Large intestine (tissue), 3 donors: ENCODE data around the gene PANX2. TPM values are rescaled to one million over a fixed set of nuclear protein-coding genes. Genes with fewer than 3 reads are reported as not detected.
A peak's percentile ranks its signal among the peaks of the same experiment; 100 is the strongest.
"Not testable (repeated sequence)": the region's sequence is repeated elsewhere in the genome, so short reads cannot be mapped to it uniquely, and the experiment has no call there.

ENCODE experiments used
- DNase-seq, 2 donors: peaks; one replicate each; pipeline versions ENCODE4 v3.0.0 to v3.0.0-alpha.2; 2013
- H3K27ac ChIP-seq: one replicate; pipeline ENCODE4 v1.5.1; 2013; ENCODE audit warnings: low read length
- H3K27me3 ChIP-seq: 2 replicates; pipeline ENCODE4 v1.6.1; 2013; ENCODE audit warnings: low read length; ENCODE audit not compliant: control insufficient read depth, insufficient read depth
- H3K36me3 ChIP-seq: 2 replicates; pipeline ENCODE4 v1.6.1; 2013; ENCODE audit warnings: low read length; ENCODE audit not compliant: control insufficient read depth, insufficient read depth
- H3K4me1 ChIP-seq: one replicate; pipeline ENCODE4 v1.6.1; 2013; ENCODE audit warnings: low read length; ENCODE audit not compliant: control insufficient read depth, insufficient read depth
- H3K4me3 ChIP-seq: one replicate; pipeline ENCODE4 v1.5.1; 2013; ENCODE audit warnings: low read length
- H3K9me3 ChIP-seq: one replicate; pipeline ENCODE4 v1.6.1; 2013; ENCODE audit warnings: mild to moderate bottlenecking, low read depth, low read length, moderate library complexity; ENCODE audit not compliant: control insufficient read depth
- WGBS: methylation state at CpG from one replicate; pipeline ENCODE4 v1.1.5; 2013; ENCODE audit warnings: low lambda C conversion rate; ENCODE audit not compliant: insufficient coverage; 5-methylcytosine and 5-hydroxymethylcytosine counted together
- polyA plus RNA-seq: library from polyadenylated mRNA; unstranded; fragments of 120-200 nt; gene quantifications from one replicate; pipeline ENCODE4 v1.2.1, GENCODE V29; 2013

PANX2 gene
- polyA plus RNA-seq, 1 donor = 0.55 TPM

DNA sequence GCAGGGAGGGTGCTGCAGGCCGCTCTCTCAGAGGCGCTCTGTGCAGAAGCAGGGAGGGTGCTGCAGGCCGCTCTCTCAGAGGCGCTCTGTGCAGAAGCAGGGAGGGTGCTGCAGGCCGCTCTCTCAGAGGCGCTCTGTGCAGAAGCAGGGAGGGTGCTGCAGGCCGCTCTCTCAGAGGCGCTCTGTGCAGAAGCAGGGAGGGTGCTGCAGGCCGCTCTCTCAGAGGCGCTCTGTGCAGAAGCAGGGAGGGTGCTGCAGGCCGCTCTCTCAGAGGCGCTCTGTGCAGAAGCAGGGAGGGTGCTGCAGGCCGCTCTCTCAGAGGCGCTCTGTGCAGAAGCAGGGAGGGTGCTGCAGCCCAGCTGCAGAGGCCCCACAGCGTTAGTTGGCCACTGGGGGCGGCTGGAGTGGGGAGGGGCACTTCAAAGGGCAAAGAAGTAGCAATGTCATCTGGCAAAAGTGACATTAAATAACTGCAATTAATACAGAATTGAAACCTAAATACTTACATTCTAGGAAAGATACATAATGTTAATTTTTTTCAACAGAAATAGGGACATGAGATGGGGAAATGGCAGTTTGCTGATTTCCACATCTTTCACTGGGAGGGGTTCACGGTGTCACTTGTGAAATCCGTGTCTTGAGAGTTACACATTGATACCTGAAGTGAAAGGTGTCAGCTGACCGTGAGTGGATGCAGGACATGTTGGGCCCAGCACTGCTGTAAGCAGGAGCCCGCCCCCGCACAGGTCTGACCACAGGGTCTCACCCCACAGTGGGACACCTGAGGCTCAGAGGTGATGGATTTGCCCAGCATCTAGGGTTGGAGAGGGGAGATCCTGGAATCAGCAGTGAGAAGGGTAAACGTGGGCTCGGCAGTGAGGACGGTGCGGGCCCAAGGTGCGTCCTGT is 23.0 kb upstream of the PANX2 start:
- not testable (repeated sequence) for H3K27me3 ChIP-seq, H3K36me3 ChIP-seq, H3K9me3 ChIP-seq, H3K4me3 ChIP-seq
- Histone ChIP-seq H3K4me1 (peaks cover 25% of the 10 kb centered on the region), H3K27ac (peak overlapping the region; percentile 49)
- WGBS = no CpG with 5 or more reads among the region's 26 CpGs
- DNase-seq = peak; percentile 37 to 42

DNA sequence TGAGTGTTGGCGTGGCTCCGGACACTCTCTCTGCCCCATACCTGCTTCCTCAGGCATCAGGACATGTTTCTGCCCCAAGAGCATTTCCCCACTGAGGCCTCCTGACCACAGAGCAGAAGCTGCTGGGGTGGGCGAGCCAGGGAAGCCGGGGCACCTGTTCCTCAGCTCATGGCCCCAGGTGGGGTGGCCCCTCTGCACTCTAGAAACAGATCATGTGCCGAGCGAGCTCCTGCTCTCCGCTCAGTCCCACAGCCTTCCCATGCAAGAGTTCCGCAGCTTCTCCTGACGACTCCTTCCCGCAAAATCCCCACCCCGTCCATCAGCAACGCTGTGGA is 22.4 kb upstream of the PANX2 start:
- Histone ChIP-seq H3K4me1 (peaks cover 25% of the 10 kb centered on the region), H3K4me3 (no peak overlapping the region), H3K36me3 (no peaks in the 10 kb centered on the region), H3K9me3 (no peaks in the 10 kb centered on the region), H3K27ac (peak overlapping the region; percentile 49), H3K27me3 (no peaks in the 10 kb centered on the region)
- WGBS = 90% methylated on average over 2 of the region's 12 CpGs
- no peak for DNase-seq

- Histone ChIP-seq H3K27ac (no peak overlapping the region), H3K9me3 (no peaks in the 10 kb centered on the region), H3K27me3 (no peaks in the 10 kb centered on the region), H3K4me1 (peaks cover 25% of the 10 kb centered on the region), H3K4me3 (no peak overlapping the region), H3K36me3 (no peaks in the 10 kb centered on the region)
- peak; percentile 48 to 52 for DNase-seq
- no CpG with 5 or more reads among the region's 22 CpGs for WGBS
Measured at GRCh38 chr22:50148991-50149721, 21.4 kb upstream of the PANX2 start.

DNA sequence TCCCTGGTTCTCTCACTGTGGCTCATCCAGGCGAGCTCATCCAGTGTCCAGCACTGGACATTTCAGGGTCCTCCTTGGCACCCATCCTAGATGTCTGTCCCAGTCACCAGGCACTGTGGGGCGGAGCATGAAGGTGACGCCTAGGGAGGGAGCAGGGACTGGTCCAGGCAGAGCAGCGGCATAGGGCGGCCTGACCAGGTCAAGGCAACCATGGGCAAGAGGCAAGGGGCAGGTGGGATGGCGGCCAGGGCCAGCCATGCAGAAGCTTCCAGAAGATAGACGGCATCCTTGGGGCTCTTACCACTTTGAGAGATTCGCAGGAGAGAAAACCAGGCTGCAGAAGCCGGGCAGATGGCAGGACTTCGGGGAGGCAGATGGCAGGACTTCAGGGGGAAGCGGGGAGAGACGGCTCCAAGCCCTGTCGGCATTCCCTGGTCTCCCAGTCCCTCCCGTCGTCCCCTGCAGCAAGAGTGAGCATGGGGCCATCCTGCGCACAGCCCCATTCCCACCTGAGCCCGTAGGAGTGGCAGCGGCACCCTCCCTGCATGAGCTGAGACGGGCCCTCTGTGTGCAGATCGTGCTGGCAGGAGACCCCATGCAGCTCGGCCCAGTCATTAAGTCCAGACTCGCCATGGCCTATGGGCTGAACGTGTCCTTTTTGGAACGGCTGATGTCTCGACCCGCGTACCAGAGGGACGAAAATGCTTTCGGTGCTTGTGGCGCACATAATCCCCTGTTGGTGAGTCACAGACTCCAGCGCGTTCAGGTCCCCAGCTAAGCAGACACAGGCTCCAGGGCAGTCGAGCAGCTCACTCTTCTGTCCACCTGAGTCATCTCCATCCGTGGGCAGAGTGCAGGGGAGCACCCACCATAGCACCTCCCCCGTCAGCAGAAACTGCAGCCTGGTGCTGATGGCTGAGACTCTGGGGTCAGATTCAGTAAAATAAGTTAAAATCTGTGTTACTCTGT is 20.1 kb upstream of the PANX2 start:
- Histone ChIP-seq H3K36me3 (no peaks in the 10 kb centered on the region), H3K4me3 (no peak overlapping the region), H3K9me3 (no peaks in the 10 kb centered on the region), H3K27ac (no peak overlapping the region), H3K4me1 (peaks cover 20% of the 10 kb centered on the region), H3K27me3 (no peaks in the 10 kb centered on the region)
- no CpG with 5 or more reads among the region's 35 CpGs for WGBS
- DNase-seq = no peak

DNA sequence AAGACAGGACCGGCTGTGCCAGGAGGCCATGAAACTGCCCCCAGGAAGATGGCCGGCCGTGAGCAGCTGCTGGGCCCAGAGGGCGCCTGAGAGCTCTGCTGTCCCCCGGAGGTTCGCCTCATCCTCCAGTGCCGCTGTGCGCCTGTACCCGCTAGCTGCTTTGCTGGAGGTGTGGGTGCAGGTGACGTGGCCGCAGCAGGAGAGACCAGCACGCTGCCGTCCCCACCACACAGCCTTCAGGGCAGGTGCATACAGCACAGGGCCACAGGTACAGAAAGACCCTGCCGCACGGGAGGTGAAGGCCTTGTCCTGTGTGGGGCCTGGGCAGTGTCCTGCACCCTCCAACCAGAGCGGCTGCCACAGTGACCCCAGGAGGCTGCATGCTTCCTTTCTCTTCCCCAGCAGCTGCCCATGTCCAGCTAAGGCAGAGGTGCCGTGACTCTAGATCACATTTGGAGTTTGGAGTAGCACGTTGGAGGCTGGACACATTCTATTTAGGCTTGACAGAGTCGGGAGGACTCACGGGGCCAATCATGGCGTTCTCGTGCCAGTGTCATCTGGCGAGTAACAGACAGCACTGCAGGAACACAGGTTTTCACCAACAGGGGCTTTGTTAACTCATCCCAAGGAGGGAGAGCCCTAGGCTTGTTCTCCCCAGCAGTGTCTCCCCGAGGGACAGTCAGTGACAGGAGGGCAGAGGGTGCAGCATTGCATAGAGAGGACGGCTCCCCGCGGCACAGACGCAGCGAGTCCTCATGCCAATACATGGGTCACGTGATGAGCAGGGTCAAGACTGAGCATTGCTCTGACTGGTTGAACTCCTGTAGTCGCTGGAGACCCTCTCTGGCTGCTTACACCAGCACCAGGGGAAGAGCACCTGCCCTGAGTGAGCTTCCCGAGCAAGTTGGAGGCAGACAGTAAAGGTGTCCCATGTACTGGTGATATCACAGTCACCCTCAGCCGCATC is 18.7 kb upstream of the PANX2 start:
- H3K27me3 ChIP-seq = no peaks in the 10 kb centered on the region
- no peak for DNase-seq
- peaks cover 12% of the 10 kb centered on the region for H3K4me1 ChIP-seq
- H3K4me3 ChIP-seq = no peak overlapping the region
- no CpG with 5 or more reads among the region's 33 CpGs for WGBS
- no peaks in the 10 kb centered on the region for H3K9me3 ChIP-seq
- H3K36me3 ChIP-seq = no peaks in the 10 kb centered on the region
- no peak overlapping the region for H3K27ac ChIP-seq

DNA sequence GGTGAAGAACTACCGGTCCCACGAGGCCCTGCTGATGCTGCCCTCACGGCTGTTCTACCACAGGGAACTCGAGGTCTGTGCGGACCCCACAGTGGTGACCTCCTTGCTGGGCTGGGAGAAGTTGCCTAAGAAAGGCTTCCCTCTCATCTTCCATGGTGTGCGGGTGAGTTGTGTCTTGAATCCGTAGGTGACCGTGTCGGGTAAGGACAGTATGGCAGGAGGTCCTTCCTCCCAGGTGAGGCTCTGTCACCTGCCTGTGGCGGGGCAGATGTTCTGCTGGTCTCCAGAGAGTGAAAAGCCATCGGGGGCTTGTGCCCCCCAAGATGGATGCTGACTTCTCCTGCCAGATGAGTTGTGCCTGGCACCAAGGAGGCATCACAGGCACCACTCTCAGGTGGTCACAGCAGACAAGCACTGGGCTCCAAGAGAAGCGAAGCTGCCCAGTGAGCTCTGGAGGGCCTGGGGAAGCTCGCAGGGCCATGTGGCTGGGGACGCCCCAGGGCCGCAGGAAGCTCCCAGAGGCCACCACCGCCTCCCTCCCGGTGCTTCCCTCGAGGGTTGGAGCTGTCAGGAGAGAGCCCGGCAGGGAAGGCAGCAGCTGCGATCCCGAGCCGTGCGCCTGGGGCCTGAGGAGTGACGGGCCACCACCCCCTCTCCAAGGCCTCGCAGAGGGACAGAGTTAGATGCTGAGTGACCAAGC is 17.3 kb upstream of the PANX2 start:
- Histone ChIP-seq H3K4me3 (no peak overlapping the region), H3K36me3 (no peaks in the 10 kb centered on the region), H3K9me3 (no peaks in the 10 kb centered on the region), H3K27me3 (peaks cover 3% of the 10 kb centered on the region), H3K27ac (no peak overlapping the region), H3K4me1 (peaks cover 4% of the 10 kb centered on the region)
- no peak for DNase-seq
- no CpG with 5 or more reads among the region's 25 CpGs for WGBS

- H3K27ac ChIP-seq = no peak overlapping the region
- H3K27me3 ChIP-seq = peaks cover 7% of the 10 kb centered on the region
- no peak for DNase-seq
- H3K36me3 ChIP-seq = no peaks in the 10 kb centered on the region
- H3K4me1 ChIP-seq = peaks cover 3% of the 10 kb centered on the region
- no CpG with 5 or more reads among the region's 7 CpGs for WGBS
- no peaks in the 10 kb centered on the region for H3K9me3 ChIP-seq
- H3K4me3 ChIP-seq = no peak overlapping the region
Measured at GRCh38 chr22:50153756-50154140, 16.8 kb upstream of the PANX2 start.

DNA sequence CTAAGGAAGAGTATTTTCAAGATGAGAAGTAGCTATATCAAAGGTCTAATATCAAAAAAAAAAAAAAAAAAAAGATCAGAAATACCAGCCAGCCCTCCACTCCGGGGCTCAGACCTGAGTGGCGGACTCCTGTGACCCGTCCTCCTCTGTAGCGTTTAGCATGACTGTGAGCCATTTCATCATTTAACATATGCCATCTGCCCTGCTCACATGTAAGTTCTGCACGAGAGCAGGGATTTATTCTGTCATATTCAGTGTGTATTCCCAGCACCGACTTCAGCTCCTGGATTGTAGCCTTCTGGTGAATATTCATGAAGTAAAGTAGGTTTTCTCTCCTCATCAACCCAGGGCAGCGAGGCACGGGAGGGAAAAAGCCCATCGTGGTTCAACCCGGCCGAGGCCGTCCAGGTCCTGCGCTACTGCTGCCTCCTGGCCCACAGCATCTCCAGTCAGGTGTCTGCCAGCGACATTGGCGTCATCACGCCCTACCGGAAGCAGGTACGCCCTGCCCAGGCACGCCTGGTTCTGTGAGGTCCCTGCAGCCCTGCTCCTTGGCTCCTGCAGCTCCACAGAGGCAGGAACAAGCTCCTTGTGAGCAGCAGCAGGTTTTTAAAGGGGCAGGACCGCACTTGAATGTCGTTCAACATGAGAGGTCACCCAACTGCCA is 12.7 kb upstream of the PANX2 start:
- no CpG with 5 or more reads among the region's 21 CpGs for WGBS
- no peaks in the 10 kb centered on the region for H3K36me3 ChIP-seq
- no peak for DNase-seq
- peaks cover 7% of the 10 kb centered on the region for H3K27me3 ChIP-seq
- H3K4me3 ChIP-seq = no peak overlapping the region
- H3K4me1 ChIP-seq = no peaks in the 10 kb centered on the region
- H3K9me3 ChIP-seq = peaks cover 2% of the 10 kb centered on the region
- no peak overlapping the region for H3K27ac ChIP-seq

DNA sequence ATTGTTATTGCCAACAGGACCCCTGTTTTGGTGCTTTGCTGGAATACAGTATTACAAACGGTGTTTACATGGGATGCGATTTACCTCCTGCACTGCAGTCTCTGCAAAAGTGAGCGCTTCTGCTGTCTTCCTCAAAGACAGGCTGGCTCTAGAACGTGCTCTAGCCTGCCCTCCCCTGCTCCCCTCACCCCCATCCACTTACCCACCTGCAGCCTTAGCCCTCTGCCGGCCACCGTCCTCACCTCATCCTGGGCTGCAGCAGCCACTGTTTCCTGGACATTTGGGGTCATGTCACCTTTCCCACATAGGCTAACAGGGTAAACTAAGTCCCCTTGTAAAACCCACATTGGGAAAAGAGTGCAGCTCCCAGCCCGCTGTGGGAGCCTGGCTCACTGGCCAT is 9.6 kb upstream of the PANX2 start:
- Histone ChIP-seq H3K4me1 (no peaks in the 10 kb centered on the region), H3K27me3 (peaks cover 7% of the 10 kb centered on the region), H3K9me3 (peaks cover 6% of the 10 kb centered on the region), H3K36me3 (no peaks in the 10 kb centered on the region), H3K4me3 (no peak overlapping the region), H3K27ac (no peak overlapping the region)
- DNase-seq = no peak
- WGBS = no CpG with 5 or more reads among the region's 7 CpGs
